Rectal smooth muscle tissue (tissue), 1 donor: ENCODE measurements around the gene KCNK10.
"Not testable (repeated sequence)": the region's sequence is repeated elsewhere in the genome, so short reads cannot be mapped to it uniquely, and the experiment has no call there.

ENCODE experiments used
- H3K27ac ChIP-seq: one replicate; pipeline ENCODE4 v1.7.0; 2013; ENCODE audit warnings: low read depth, low read length, inconsistent platforms
- H3K27me3 ChIP-seq: one replicate; pipeline ENCODE4 v1.7.0; 2013; ENCODE audit warnings: low read length; ENCODE audit not compliant: control insufficient read depth, insufficient read depth
- H3K36me3 ChIP-seq: one replicate; pipeline ENCODE4 v1.7.0; 2013; ENCODE audit warnings: low read length; ENCODE audit not compliant: control insufficient read depth, insufficient read depth
- H3K4me1 ChIP-seq: one replicate; pipeline ENCODE4 v1.7.0; 2013; ENCODE audit warnings: low read length; ENCODE audit not compliant: control insufficient read depth, insufficient read depth
- H3K4me3 ChIP-seq: one replicate; pipeline ENCODE4 v1.7.0; 2013; ENCODE audit warnings: low read length
- H3K9ac ChIP-seq: one replicate; pipeline ENCODE4 v1.7.0; 2013; ENCODE audit warnings: low read length

KCNK10 gene

GRCh38 chr14:88281447-88281846, 41.6 kb downstream of the KCNK10 start:
- H3K4me3 ChIP-seq = no peak overlapping the region
- H3K27ac ChIP-seq = no peak overlapping the region
- no peaks in the 10 kb centered on the region for H3K36me3 ChIP-seq
- H3K27me3 ChIP-seq = no peaks in the 10 kb centered on the region
- no peak overlapping the region for H3K9ac ChIP-seq
- no peaks in the 10 kb centered on the region for H3K4me1 ChIP-seq

GRCh38 chr14:88276923-88277596, 46.0 kb downstream of the KCNK10 start:
- H3K4me1 ChIP-seq = no peaks in the 10 kb centered on the region
- no peaks in the 10 kb centered on the region for H3K36me3 ChIP-seq
- no peaks in the 10 kb centered on the region for H3K27me3 ChIP-seq

GRCh38 chr14:88272390-88273269, 50.4 kb downstream of the KCNK10 start:
- no peak overlapping the region for H3K27ac ChIP-seq
- H3K27me3 ChIP-seq = no peaks in the 10 kb centered on the region
- no peaks in the 10 kb centered on the region for H3K4me1 ChIP-seq
- H3K9ac ChIP-seq = no peak overlapping the region
- H3K36me3 ChIP-seq = no peaks in the 10 kb centered on the region
- H3K4me3 ChIP-seq = no peak overlapping the region

More at GRCh38 chr14:88276923-88277596, 46.0 kb downstream of the KCNK10 start:
- H3K27ac ChIP-seq = no peak overlapping the region
- H3K9ac ChIP-seq = no peak overlapping the region
- no peak overlapping the region for H3K4me3 ChIP-seq

GRCh38 chr14:88271205-88271604, 51.9 kb downstream of the KCNK10 start:
- no peaks in the 10 kb centered on the region for H3K27me3 ChIP-seq
- no peak overlapping the region for H3K27ac ChIP-seq
- no peaks in the 10 kb centered on the region for H3K36me3 ChIP-seq
- no peak overlapping the region for H3K9ac ChIP-seq
- no peaks in the 10 kb centered on the region for H3K4me1 ChIP-seq
- H3K4me3 ChIP-seq = no peak overlapping the region

GRCh38 chr14:88270776-88271175, 52.3 kb downstream of the KCNK10 start:
- H3K9ac ChIP-seq = no peak overlapping the region
- no peaks in the 10 kb centered on the region for H3K27me3 ChIP-seq
- no peaks in the 10 kb centered on the region for H3K4me1 ChIP-seq
- no peak overlapping the region for H3K4me3 ChIP-seq
- no peaks in the 10 kb centered on the region for H3K36me3 ChIP-seq
- no peak overlapping the region for H3K27ac ChIP-seq

- no peaks in the 10 kb centered on the region for H3K4me1 ChIP-seq
- no peak overlapping the region for H3K9ac ChIP-seq
- H3K36me3 ChIP-seq = no peaks in the 10 kb centered on the region
- no peaks in the 10 kb centered on the region for H3K27me3 ChIP-seq
- H3K27ac ChIP-seq = no peak overlapping the region
- H3K4me3 ChIP-seq = no peak overlapping the region
These were observed 53.2 kb downstream of the KCNK10 start for GRCh38 chr14:88269806-88270420.

GRCh38 chr14:88266474-88266873, 56.6 kb downstream of the KCNK10 start:
- no peak overlapping the region for H3K4me3 ChIP-seq
- no peak overlapping the region for H3K9ac ChIP-seq
- H3K4me1 ChIP-seq = no peaks in the 10 kb centered on the region
- H3K27me3 ChIP-seq = no peaks in the 10 kb centered on the region
- no peaks in the 10 kb centered on the region for H3K36me3 ChIP-seq
- H3K27ac ChIP-seq = no peak overlapping the region

GRCh38 chr14:88264116-88264515, 59.0 kb downstream of the KCNK10 start:
- Histone ChIP-seq H3K27ac (no peak overlapping the region), H3K36me3 (no peaks in the 10 kb centered on the region), H3K4me3 (no peak overlapping the region), H3K4me1 (no peaks in the 10 kb centered on the region), H3K27me3 (no peaks in the 10 kb centered on the region), H3K9ac (no peak overlapping the region)

- H3K36me3 ChIP-seq, H3K27me3 ChIP-seq, H3K27ac ChIP-seq, H3K4me1 ChIP-seq, H3K4me3 ChIP-seq, H3K9ac ChIP-seq: not testable (repeated sequence)
These were observed 61.8 kb downstream of the KCNK10 start for GRCh38 chr14:88261302-88261701.

GRCh38 chr14:88258021-88258420, 65.0 kb downstream of the KCNK10 start:
- Histone ChIP-seq H3K36me3 (no peaks in the 10 kb centered on the region), H3K4me1 (no peaks in the 10 kb centered on the region), H3K9ac (no peak overlapping the region), H3K27ac (no peak overlapping the region), H3K27me3 (no peaks in the 10 kb centered on the region), H3K4me3 (no peak overlapping the region)

GRCh38 chr14:88256997-88257950, 65.8 kb downstream of the KCNK10 start:
- Histone ChIP-seq H3K27ac (no peak overlapping the region), H3K27me3 (no peaks in the 10 kb centered on the region), H3K36me3 (no peaks in the 10 kb centered on the region), H3K9ac (no peak overlapping the region), H3K4me1 (no peaks in the 10 kb centered on the region), H3K4me3 (no peak overlapping the region)

- Histone ChIP-seq H3K36me3 (no peaks in the 10 kb centered on the region), H3K9ac (no peak overlapping the region), H3K27me3 (no peaks in the 10 kb centered on the region), H3K4me1 (no peaks in the 10 kb centered on the region), H3K4me3 (no peak overlapping the region), H3K27ac (no peak overlapping the region)
These were observed 67.3 kb downstream of the KCNK10 start for GRCh38 chr14:88255798-88256197.
